ENCODE data around the gene TIMP2.

Gene TIMP2

GRCh38 chr17:78893684-78894083, 31.5 kb downstream of the TIMP2 start:
- Histone ChIP-seq H3K27ac (ENCODE audit: low read depth, low read length) (no peak overlapping the region), H3K9me3 (ENCODE audit: control insufficient read depth, insufficient read depth, low read length) (no peaks in the 10 kb centered on the region)

GRCh38 chr17:78892936-78893379, 32.2 kb downstream of the TIMP2 start:
- Histone ChIP-seq H4K20me1 (ENCODE audit: control insufficient read depth, insufficient read depth, low read depth, low read length) (no peaks in the 10 kb centered on the region), H3K79me2 (ENCODE audit: control insufficient read depth, low read length) (no peaks in the 10 kb centered on the region), H3K9me2 (replicated peaks; ENCODE audit: control insufficient read depth, low read length) (no peaks in the 10 kb centered on the region), H3K36me3 (ENCODE audit: control insufficient read depth, low read length) (no peaks in the 10 kb centered on the region), H3K27ac (ENCODE audit: low read depth, low read length) (no peak overlapping the region), H3K27me3 (ENCODE audit: control insufficient read depth, low read length) (peaks cover 34% of the 10 kb centered on the region), H3K4me3 (ENCODE audit: low read length) (no peak overlapping the region), H3K4me2 (ENCODE audit: low read length) (no peak overlapping the region), H3K9me3 (ENCODE audit: control insufficient read depth, insufficient read depth, low read length) (no peaks in the 10 kb centered on the region), H3F3A (ENCODE audit: control insufficient read depth, insufficient read depth) (no peaks in the 10 kb centered on the region), H3K4me1 (ENCODE audit: control insufficient read depth, low read length) (peaks cover 4% of the 10 kb centered on the region; the same call in 1 of the 2 replicates)
- TF ChIP-seq EZH2phosphoT487 (IDR thresholded peaks at IDR 0.05; ENCODE audit: borderline replicate concordance, low read length) (no peak), CTCF (IDR thresholded peaks at IDR 0.05; ENCODE audit: low read depth, low read length, poor library complexity, severe bottlenecking) (no peak)

More at GRCh38 chr17:78893684-78894083, 31.5 kb downstream of the TIMP2 start:
- Histone ChIP-seq H4K20me1 (ENCODE audit: control insufficient read depth, insufficient read depth, low read depth, low read length) (no peaks in the 10 kb centered on the region), H3K4me3 (ENCODE audit: low read length) (no peak overlapping the region), H3K79me2 (ENCODE audit: control insufficient read depth, low read length) (no peaks in the 10 kb centered on the region), H3K4me1 (ENCODE audit: control insufficient read depth, low read length) (peaks cover 4% of the 10 kb centered on the region; the same call in 1 of the 2 replicates), H3K27me3 (ENCODE audit: control insufficient read depth, low read length) (peaks cover 30% of the 10 kb centered on the region), H3K9me2 (replicated peaks; ENCODE audit: control insufficient read depth, low read length) (no peaks in the 10 kb centered on the region), H3K4me2 (ENCODE audit: low read length) (no peak overlapping the region), H3K36me3 (ENCODE audit: control insufficient read depth, low read length) (no peaks in the 10 kb centered on the region), H3F3A (ENCODE audit: control insufficient read depth, insufficient read depth) (no peaks in the 10 kb centered on the region)
- TF ChIP-seq EZH2phosphoT487 (IDR thresholded peaks at IDR 0.05; ENCODE audit: borderline replicate concordance, low read length) (no peak), CTCF (IDR thresholded peaks at IDR 0.05; ENCODE audit: low read depth, low read length, poor library complexity, severe bottlenecking) (no peak)

- Histone ChIP-seq H3K36me3 (ENCODE audit: control insufficient read depth, low read length) (no peaks in the 10 kb centered on the region), H3K79me2 (ENCODE audit: control insufficient read depth, low read length) (no peaks in the 10 kb centered on the region), H3K4me2 (ENCODE audit: low read length) (no peak overlapping the region), H3K4me1 (ENCODE audit: control insufficient read depth, low read length) (peaks cover 4% of the 10 kb centered on the region; the same call in 1 of the 2 replicates), H3F3A (ENCODE audit: control insufficient read depth, insufficient read depth) (no peaks in the 10 kb centered on the region), H3K4me3 (ENCODE audit: low read length) (no peak overlapping the region), H4K20me1 (ENCODE audit: control insufficient read depth, insufficient read depth, low read depth, low read length) (no peaks in the 10 kb centered on the region), H3K27ac (ENCODE audit: low read depth, low read length) (no peak overlapping the region), H3K9me3 (ENCODE audit: control insufficient read depth, insufficient read depth, low read length) (no peaks in the 10 kb centered on the region), H3K9me2 (replicated peaks; ENCODE audit: control insufficient read depth, low read length) (no peaks in the 10 kb centered on the region), H3K27me3 (ENCODE audit: control insufficient read depth, low read length) (peaks cover 34% of the 10 kb centered on the region)
- no peak for TF ChIP-seq CTCF (IDR thresholded peaks at IDR 0.05; ENCODE audit: low read depth, low read length, poor library complexity, severe bottlenecking)
- TF ChIP-seq EZH2phosphoT487 (IDR thresholded peaks at IDR 0.05; ENCODE audit: borderline replicate concordance, low read length), result no peak
These were observed 32.7 kb downstream of the TIMP2 start for GRCh38 chr17:78892520-78892919.

Measured in DOHH2 (cell line).